ENCODE data around the gene OCA2.
"Not testable (repeated sequence)": the region's sequence is repeated elsewhere in the genome, so short reads cannot be mapped to it uniquely, and the experiment has no call there.

GRCh38 chr15:28121577-28121976 is 22.5 kb upstream of the OCA2 start:
- not testable (repeated sequence) for TF ChIP-seq EP300 (conservative IDR thresholded peaks at IDR 0.05; ENCODE audit: poor library complexity, severe bottlenecking); EZH2 (IDR thresholded peaks at IDR 0.05; ENCODE audit: borderline replicate concordance, insufficient read depth, low read length, poor library complexity, severe bottlenecking); CTCF (IDR thresholded peaks at IDR 0.05; ENCODE audit: poor library complexity, severe bottlenecking); POLR2AphosphoS5 (IDR thresholded peaks at IDR 0.05); REST (IDR thresholded peaks at IDR 0.05; ENCODE audit: borderline replicate concordance); RAD21 (conservative IDR thresholded peaks at IDR 0.05); TAF1 (IDR thresholded peaks at IDR 0.05; ENCODE audit: low read depth); SMC3 (conservative IDR thresholded peaks at IDR 0.05; ENCODE audit: poor library complexity)

Data from neural cell (in vitro differentiated cells).